ENCODE data around the gene C17orf75.
"Not testable (repeated sequence)": the region's sequence is repeated elsewhere in the genome, so short reads cannot be mapped to it uniquely, and the experiment has no call there.

The C17orf75 gene

DNA sequence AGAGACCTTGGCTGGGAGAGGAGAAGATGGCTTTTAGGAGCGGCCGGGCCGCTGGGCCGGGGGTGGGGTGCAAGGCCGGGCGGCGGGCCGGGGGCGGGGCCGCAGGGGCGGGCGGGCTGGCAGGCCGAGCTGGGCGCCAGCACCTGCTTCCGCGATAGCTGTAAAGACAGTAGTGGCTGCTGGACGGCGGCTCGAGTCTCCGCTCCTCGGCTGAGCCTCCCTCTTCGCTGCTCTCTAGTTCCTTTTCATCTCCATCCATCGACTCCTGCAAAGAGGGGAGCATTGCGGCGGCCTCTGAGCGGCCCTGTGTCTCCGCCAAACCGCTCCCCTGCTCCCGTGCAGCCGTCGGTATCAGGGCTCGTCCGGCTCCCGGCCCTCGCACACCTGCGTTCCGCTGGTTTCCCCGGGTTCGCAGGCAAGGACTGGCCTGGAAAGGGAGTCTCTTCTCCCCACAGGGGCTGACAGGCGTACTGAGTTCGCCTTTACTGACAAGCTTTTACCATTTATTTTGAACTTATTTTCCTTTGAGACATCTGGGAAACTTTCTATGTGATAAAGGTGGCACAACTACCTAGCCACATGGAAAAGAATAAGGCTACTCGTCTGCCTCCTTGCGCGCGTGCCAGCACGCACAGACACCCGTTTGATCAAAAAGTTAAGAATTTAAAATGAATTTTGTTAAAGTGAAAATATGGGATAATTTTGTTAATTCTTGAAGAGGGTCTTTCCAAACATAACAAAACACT lies at the start of gene C17orf75:
TSS of gene C17orf75 (minus strand) at position 317 of the 746 bp plus-strand sequence. CDS start at position 283, 34 bp downstream.
- no peak for DNase-seq

- no peak for DNase-seq
These were observed 46.9 kb upstream of the C17orf75 start for GRCh38 chr17:32388613-32389459.

DNA sequence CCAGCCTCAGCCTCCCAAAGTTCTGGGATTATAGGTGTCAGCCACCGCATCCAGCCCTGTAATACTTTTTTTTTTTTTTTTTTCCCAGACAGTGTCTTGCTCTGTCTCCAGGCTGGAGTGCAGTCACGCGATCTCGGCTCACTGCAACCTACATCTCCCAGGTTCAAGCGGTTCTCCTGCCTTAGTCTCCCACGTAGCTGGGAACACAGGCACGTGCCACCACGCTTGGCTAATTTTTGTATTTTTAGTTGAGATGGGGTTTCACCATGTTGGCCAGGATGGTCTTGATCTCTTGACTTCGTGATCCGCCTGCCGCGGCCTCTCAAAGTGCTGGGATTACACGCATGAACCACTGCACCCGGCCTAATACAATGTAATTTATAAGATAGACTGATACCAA lies 46.2 kb upstream of the C17orf75 start:
- not testable (repeated sequence) for DNase-seq

DNA sequence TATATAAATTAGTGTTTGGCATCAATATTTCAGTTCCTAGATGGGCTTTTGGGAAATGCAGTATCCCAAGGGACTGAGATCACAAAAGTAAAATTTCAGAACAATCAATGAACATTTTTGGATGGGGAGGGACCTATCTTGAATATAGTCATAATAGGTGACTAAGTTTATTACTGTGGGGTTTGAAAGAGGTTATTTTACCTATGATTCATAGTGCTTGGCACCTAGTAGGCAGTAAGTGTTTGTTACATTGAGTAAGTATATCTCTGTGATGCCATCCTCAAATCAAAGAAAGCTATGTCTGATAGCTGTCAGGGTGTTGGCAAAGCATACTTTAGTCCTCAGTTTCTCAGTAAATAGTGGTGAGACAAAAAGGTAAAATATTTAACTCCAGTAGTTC lies 44.9 kb upstream of the C17orf75 start:
- no peak for DNase-seq

DNA sequence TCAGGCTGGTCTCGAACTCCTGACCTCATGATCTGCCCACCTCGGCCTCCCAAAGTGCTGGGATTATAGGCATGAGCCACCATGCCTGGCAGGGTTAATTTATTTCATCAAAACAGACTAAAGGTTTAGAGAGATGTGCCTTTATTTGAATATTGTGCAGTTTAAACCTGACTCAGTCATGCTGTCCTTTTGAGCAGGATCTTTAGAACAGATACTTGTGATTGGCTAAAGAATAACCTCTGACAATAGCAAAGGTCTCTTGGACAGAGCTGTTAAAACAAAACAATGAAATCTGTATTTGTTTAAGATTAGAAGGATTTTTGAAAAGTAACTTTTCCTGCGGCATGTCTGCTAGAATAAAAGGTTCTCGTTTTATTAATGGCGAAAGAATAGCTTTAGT lies 44.0 kb upstream of the C17orf75 start:
- DNase-seq: no peak

GRCh38 chr17:32385121-32385520 lies 43.1 kb upstream of the C17orf75 start:
- no peak for DNase-seq

- DNase-seq: no peak
These were observed 42.0 kb upstream of the C17orf75 start for GRCh38 chr17:32383926-32384434.

GRCh38 chr17:32382526-32383223 lies 40.7 kb upstream of the C17orf75 start:
- no peak for DNase-seq

GRCh38 chr17:32370426-32370825 lies 28.5 kb upstream of the C17orf75 start:
- DNase-seq: no peak

DNA sequence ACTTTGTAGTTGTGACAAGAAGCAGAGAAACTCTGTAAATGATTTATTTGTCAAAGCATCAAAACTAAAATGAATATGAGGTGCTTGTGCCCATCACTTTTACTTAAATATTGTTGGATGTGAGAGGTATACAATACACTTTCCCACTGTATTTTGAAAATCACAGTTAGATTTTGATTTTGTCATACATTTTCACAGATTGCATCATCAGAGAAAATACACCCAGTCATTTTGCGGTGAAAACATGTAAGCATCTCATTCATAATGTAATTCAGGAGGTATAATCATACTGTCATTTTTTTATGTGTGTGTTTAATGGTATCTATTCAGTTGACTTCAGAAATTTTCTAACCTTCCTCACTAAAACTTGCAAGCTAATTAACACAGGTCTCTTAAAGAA lies 19.3 kb upstream of the C17orf75 start:
- DNase-seq: no peak

DNA sequence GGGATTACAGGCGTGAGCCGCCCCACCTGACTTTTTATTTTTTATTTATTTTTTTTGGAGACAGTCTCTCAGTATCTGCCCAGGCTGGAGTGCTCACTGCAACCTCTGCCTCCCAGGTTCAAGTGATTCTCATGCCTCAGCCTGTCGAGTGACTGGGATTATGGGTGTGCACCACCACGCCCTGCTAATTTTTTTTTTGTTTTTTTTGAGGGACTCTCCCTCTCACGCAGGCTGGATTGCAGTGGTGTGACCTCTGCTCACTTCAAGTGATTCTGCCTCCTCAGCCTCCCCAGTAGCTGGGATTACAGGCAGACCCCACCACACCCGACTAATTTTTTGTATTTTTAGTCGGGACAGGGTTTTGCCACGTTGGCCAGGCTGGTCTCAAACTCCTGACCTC lies 15.6 kb upstream of the C17orf75 start:
- DNase-seq: no peak

GRCh38 chr17:32356750-32357149 lies 14.8 kb upstream of the C17orf75 start:
- no peak for DNase-seq

DNA sequence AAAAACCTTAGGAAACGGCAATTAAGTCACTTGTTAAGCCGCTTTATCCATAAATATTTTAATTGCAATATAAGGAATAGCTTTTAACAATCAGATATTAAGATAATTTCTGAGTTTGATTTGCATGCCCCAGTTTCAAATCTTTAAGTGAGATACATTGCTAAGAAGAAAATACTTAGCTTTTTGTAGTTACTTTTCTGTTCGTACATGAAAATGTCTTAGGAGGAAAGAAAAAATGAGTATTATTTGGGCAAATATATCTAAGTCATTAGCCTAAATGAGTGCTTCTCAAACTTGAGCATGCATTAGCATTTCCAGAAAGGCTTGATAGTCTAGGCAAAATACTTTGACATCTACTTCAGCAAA lies 14.4 kb upstream of the C17orf75 start:
- no peak for DNase-seq

DNA sequence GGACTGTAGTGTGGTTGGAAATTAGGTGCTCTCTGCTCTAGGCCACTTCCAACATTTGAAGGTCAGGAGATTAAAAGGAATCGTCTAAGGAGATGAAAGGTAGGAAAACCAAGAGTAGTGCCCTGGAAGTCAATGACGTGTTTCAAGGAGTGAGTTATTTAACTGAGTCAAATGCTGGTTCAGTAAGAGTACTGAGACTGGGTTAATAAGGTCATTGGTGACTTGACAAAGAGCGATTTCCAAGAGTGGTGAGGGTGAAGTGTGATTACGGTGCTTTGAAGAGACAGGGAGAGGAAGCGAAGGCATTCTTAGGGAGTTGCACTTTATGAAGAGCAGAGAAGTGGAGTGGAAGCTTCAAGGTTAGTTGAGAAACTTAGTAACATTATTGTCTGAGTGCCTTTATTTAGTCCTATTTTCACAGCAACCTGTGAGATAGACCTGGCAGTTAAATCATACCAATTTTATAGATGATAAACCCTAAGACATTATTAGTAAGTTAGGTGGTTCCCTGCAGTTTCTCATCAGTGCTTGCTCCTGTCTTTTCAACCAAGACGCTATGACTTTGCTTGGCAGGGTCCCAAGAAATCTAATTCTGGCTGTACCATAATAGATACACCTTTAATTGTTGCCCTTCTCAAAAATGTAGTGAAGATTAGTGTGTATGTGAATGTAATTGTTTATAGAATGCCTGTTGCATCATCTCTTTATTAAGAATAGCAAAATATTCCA lies 13.8 kb upstream of the C17orf75 start:
- no peak for DNase-seq

DNA sequence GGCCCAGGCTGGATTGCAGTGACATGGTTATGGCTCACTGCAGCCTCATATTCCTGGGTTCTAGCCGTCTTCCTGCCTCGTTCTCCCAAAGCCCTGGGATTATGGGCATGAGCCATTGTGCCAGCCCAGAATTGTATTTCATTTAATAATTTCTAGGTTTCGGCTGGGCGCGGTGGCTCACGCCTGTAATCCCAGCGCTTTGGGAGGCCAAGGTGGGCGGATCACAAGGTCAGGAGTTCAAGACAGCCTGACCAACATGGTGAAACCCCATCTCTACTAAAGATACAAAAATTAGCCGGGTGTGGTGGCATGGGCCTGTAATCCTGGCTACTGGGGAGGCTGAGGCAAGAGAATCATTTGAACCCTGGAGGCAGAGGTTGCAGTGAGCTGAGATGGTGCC lies 10.8 kb upstream of the C17orf75 start:
- not testable (repeated sequence) for DNase-seq

- no peak for DNase-seq
These were observed 8.9 kb upstream of the C17orf75 start for GRCh38 chr17:32350666-32351418.

GRCh38 chr17:32349854-32350665 lies 8.1 kb upstream of the C17orf75 start, which contains the start of gene ZNF207:
TSS of gene ZNF207 (plus strand) at chr17:32350157. CDS start at chr17:32350286, 129 bp downstream.
- DNase-seq: peak; percentile 68

DNA sequence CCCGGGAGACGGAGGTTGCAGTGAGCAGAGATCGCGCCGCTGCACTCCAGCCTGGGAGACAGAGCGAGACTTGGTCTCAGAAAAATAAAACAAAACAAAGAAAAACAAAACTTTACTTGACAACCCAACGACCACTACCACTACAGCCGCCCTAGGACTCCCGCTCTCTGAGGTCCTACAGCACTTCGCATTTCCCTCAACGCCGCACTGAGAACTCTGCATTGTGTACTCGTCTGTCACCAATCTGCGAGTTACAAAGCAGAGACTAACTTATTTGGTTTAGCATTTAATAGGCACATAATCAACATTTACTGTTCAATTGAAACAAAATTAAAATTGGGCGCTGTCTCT lies 7.5 kb upstream of the C17orf75 start:
- DNase-seq: peak; percentile 35

DNA sequence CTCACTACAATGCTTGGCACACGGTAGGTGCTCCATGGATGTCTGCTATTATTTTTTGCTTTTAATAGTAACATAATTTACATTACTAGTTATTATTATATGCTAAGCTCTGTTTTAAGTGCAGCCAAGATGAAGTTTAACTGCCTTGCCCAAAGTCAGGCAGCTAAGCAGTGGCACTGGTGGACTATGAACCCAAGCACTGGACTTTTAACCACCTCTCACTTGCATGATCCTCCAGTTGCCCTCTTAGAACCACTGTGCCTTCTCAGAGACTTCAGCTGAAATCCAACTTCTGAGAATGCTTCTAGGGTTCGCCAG lies 6.5 kb upstream of the C17orf75 start:
- no peak for DNase-seq

GRCh38 chr17:32345951-32346600 lies 4.1 kb upstream of the C17orf75 start:
- no peak for DNase-seq
